ENCODE results near the gene DDX42.
"Not testable (repeated sequence)": the region's sequence is repeated elsewhere in the genome, so short reads cannot be mapped to it uniquely, and the experiment has no call there.

The DDX42 gene

DNA sequence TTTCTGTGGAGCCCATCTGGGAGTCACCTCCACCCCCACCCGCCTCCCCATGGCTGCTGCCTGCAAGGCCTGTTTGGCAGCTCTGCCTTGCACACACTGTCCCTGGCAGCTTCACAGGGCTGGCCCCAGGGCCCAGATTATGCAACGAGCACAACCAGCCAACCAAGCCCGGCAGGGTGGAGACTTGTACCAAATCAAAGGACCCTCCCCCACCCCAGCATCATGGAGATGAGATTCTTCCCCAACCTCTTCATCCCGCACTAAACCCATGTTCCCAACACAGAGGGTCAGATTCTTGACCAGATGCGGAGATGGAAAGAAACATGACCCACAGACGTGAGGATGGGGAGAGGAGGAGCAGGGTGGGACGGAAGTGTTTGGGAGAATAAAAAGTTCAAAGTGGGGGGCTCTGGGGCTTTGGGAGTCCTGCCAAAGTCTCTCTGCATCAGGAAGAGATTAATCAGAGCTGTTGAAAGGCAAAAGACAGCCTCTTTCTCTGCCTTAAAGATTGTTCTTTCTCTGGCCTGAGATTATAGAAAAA, 64.7 kb downstream of the DDX42 start:
- DNase-seq (ENCODE audit: low read depth) = peak; percentile 63

DNA sequence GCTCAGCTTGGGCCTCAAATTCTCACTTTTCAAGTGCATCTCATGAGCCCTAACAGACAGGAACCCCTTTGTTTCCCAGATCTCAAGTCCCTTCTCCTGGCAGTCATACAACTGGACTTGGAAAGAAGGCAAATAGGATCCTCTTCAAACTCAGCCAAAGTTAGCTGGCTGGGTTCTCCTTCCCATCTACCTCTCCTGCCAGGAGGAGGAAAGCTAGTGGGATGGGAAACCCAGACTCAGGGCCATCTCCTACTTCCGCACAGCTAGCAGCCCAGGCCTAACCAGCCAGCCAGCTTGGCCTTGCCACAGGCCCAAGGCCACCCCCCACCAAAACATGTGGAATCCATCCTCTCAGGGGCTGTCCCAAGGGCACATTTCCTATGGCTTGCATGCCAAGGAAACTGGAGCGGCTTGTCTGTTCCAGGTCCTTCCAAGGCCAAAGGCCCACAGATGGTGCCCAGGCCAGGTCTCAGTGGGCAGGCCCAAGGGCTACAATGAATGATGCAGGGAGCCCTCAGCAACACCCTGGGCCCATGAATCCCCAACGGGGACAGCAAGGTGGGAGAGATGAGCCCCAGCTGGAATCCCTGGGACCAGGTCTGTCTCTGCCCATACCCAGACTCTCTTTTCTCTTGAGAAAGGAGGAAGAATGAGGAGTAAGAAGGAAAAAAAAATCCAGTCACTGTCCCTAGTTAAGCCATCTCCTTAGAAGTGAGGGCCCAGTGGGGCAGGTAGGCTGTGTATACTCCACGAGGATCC, 66.8 kb downstream of the DDX42 start:
- DNase-seq (ENCODE audit: low read depth) = no peak

- no peak for DNase-seq (ENCODE audit: low read depth)
Observed at GRCh38 chr17:63841350-63842172, 67.6 kb downstream of the DDX42 start.

GRCh38 chr17:63842173-63842539, 68.2 kb downstream of the DDX42 start:
- DNase-seq (ENCODE audit: low read depth) = no peak

GRCh38 chr17:63842540-63843386, 68.8 kb downstream of the DDX42 start, which contains the start of gene SMARCD2:
SMARCD2 (minus strand) TSS chr17:63842685; CDS start chr17:63842674, 11 bp downstream.
- DNase-seq (ENCODE audit: low read depth) = peak; percentile 98

GRCh38 chr17:63843387-63843888, 69.5 kb downstream of the DDX42 start:
- peak; percentile 77 for DNase-seq (ENCODE audit: low read depth)

DNA sequence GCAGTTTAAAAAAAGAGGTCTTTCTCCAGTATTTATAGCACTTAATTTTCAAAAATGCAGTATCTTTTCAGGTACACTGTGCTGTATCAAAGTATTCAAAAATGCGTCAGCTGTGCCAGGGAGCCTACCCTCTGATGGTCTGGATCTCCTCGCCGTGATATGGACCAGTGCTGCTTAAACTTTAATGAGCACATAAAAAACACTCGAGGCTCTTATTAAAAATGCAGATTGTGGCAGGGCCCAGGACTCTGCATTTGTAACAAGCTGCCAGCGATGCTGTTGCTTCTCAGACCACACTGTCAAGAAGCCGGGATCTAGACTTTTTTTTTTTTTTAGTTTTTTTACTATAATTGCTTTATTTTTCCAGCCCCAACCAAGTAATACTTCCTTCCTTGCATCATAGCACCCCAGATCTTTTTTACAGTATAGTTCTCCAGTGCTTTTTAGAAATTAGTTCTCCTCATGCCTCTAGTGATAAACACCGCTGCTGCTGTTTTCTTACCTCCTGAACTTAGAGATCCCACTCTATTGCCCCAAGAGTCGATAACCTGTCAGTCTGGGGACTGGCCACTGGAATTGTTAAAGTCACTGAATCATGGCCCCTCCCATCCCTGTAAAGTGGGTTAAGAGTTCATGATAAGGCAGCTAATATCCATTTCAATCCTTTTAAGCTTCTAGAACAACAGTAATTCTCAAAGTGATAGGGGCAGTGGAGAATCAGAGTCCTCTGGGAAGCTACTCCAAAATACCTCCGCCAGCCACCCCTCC, 70.1 kb downstream of the DDX42 start:
- no peak for DNase-seq (ENCODE audit: low read depth)

- DNase-seq (ENCODE audit: low read depth) = no peak
Observed at GRCh38 chr17:63845509-63845908, 71.5 kb downstream of the DDX42 start.

GRCh38 chr17:63847525-63848249, 73.7 kb downstream of the DDX42 start:
- no peak for DNase-seq (ENCODE audit: low read depth)

GRCh38 chr17:63848834-63849689, 75.1 kb downstream of the DDX42 start:
- peak; percentile 77 for DNase-seq (ENCODE audit: low read depth)

- no peak for DNase-seq (ENCODE audit: low read depth)
Observed at GRCh38 chr17:63850401-63850800, 76.4 kb downstream of the DDX42 start.

GRCh38 chr17:63853260-63853659, 79.3 kb downstream of the DDX42 start:
- DNase-seq (ENCODE audit: low read depth) = no peak

DNA sequence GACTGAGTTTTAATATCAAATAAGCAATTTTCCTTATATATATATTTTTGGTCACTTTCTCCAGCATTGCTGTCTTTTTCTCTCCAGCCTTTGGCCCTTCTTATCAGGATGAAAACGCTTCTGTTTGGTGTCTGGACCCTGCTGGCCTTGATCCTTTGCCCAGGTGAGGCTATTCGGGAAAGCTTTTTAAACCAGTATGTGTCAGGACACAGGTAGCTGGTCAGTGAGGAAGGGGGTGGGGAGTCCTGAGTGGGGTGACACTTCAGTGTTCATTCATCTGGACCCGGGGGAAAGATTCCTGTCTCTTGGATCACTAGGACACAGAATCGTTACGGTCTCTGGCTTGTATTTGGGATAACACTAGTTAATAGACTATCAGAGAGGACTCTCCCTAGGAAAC, 80.7 kb downstream of the DDX42 start:
- no peak for DNase-seq (ENCODE audit: low read depth)

- DNase-seq (ENCODE audit: low read depth) = no peak
Observed at GRCh38 chr17:63855185-63855584, 81.2 kb downstream of the DDX42 start.

- not testable (repeated sequence) for DNase-seq (ENCODE audit: low read depth)
Observed at GRCh38 chr17:63856425-63856824, 82.5 kb downstream of the DDX42 start.

- no peak for DNase-seq (ENCODE audit: low read depth)
Observed at GRCh38 chr17:63859257-63859656, 85.3 kb downstream of the DDX42 start.

DNA sequence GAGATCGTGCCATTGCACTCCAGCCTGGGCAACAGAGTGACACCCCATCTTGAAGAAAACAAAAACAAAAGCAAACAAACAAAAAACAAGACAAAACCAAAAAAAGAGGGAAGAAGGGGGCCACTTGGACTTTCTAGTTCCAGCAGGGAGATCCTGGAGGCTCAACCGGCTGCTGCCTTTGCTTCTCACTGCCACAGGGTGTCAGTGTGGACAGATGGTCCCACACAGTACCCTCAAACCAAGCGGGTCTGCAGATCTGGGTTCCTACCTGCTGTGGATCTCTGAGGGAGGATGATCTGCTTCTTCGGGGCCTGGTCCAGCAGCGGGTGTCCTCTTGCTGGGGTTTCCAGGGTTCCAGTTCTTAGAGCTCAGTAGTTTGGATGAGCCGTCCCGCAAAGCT, 92.7 kb downstream of the DDX42 start:
- not testable (repeated sequence) for DNase-seq (ENCODE audit: low read depth)

All from stromal cell of bone marrow (primary cell).